Measurements from ENCODE around the gene C6orf15.
A peak's percentile ranks its signal among the peaks of the same experiment; 100 is the strongest.

Gene C6orf15

DNA sequence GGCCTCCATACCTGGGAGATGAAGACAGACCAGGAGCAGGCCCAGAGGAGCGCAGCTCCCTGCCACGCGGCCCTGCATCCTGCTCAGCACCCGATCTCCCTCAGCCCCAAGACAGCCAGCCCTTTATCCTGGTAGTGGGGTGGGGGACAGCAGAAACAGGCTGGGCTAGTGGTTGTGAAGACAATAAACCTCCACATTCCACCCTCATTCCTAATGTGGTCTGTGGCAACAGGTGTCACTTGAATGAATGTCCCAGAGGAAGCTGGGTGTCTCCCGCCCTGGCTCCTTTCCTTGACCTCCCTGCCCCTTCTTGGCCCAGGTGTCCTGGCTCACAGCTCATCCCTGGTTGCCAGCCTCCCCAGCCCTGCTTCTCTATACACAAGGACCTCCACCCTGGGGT is at the start of gene C6orf15:
TSS of gene C6orf15 (minus strand) at position 98 of the 400 bp plus-strand sequence. CDS start at position 78, 20 bp downstream.
- no peak for DNase-seq (ENCODE audit: low read depth)

DNA sequence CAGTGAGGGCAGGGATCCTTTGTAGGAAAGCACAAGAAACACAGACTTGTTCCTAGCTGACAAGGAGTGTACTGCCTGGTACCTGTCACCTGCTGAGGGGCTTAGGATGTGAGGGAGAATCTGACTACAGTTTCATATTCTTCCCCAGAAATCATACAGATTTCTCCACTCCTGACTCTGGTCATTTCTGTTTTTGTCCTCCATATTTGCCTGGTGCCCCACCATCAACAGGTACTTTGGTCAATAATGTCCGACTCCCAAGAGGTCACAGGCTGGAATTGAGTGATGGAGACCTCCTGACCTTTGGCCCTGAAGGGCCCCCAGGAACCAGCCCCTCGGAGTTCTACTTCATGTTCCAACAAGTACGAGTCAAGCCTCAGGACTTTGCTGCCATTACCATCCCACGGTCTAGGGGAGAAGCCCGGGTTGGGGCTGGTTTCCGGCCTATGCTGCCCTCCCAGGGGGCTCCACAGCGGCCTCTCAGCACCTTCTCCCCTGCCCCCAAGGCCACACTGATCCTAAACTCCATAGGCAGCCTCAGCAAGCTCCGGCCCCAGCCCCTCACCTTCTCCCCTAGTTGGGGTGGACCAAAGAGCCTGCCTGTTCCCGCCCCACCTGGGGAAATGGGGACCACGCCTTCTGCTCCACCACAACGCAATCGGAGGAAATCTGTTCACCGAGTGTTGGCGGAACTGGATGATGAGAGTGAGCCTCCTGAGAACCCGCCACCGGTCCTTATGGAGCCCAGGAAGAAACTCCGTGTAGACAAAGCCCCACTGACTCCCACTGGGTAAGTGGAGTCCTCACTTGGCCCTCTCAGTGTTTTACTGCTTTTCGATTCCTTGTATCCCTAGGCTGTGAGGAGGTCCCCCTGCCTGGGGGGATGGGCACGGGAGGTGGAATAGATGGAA is 49.1 kb upstream of the C6orf15 start:
- DNase-seq (ENCODE audit: low read depth) = no peak

DNA sequence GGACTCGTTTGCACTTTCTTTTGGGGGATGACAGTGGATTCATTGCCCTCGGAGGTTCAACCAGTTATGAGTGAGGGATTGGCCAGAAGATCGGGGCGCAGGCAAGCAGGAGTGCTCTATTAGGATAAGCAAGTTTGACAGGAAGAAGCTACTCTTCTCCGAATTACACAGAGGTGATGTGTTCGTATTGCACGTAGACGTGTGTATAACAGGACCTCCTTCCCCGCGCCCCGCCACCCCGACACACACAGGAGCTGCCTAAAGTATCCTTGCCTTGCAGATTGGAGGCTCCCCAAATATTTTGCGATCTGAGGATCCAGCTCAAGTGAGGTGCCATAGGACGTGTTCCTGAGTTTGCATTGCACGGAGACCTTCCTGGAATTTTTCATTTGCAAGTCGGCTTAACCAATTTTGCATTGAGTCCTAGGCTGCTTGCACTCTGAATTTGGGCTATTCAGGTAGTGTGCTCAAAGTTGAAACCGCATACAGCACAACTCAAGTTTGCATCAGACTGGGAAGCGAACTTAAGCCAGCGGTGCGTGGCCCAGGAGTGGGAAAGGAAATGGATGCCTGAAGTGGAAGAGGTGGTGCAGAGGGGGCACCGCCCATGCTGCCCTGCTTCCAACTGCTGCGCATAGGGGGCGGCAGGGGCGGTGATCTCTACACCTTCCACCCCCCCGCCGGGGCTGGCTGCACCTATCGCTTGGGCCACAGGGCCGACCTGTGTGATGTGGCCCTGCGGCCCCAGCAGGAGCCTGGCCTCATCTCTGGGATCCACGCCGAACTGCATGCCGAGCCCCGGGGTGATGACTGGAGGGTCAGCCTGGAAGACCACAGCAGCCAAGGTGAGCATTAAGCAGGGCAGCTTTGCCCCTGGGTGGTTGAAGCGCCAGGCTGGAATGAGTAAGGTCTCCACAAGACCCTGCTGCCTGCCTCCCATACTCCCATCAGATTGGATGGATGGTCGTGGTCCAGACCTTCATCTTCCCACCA is 46.8 kb upstream of the C6orf15 start:
- DNase-seq (ENCODE audit: low read depth) = no peak

DNA sequence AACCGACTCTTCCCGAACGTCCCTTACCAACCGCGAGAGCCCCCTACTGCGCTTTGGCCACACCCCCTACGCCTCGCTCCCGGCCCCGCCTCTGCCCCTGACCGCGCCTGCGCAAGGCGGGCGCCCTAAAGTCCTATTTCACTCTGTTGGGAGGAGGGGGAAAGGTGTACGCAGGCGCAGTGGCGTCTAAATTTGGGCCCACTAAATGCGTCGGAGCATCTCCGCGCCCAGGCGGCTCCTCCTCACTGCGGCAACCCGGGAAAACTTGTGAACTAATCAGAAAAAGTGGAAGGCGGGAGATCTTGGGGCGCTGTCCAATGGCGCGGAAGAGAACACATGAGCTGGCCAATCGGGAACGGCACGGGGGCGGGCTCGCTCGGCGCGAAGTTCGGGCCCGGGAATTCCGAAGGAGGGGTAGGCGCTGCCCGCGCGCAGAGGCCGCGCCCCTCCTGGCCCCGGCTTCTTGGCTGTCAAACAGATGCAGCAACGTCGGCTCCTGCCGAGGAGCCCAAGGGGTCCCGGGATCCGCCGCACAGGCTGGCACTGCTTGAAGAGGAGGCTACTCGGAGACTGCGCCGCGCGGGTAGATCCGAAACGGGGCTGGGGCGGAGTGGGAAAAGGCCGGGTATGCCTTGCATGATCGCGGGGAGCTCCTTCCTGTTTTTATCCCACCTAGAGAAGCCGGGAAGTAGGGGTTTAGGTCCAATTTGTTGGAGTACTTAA is 45.9 kb upstream of the C6orf15 start, which contains the start of gene TCF19:
TSS of gene TCF19 (plus strand) at position 450 of the 723 bp plus-strand sequence. CDS start 881 bp downstream, outside the sequence.
- peak; percentile 100 for DNase-seq (ENCODE audit: low read depth)

DNA sequence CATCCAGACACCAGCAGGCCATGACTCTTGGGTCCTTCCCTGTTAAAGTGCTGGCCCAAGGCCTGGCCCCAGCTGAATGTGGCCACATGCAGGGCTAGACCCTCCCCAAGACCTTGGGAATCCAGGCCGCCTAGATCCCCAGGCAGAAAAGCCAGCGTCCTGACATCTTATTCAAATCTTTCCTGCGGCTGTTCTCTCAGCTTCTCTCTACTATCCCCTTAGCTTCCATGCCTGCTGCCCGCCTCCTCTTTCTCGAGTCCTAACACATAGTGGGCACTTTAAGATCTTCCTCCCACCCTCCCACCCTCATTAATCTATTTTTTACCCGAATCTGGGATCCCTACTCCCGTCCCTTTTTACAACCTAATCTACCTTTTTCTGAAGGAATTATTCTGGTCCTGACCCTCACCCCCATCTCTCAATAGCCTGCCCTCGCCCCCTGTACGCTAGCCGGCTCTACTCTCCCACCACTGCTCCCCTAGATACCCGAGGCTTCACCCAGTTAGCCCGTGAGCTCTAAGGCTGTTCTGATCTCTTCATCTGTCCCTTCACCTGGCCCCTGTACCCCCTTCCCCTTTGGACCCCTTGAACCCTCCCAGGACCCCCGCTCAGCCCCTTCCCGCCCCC is 45.3 kb upstream of the C6orf15 start, which contains the start of gene CCHCR1:
TSS of gene CCHCR1 (minus strand) at position 290 of the 627 bp plus-strand sequence. CDS start at position 88, 202 bp downstream.
- no peak for DNase-seq (ENCODE audit: low read depth)

DNA sequence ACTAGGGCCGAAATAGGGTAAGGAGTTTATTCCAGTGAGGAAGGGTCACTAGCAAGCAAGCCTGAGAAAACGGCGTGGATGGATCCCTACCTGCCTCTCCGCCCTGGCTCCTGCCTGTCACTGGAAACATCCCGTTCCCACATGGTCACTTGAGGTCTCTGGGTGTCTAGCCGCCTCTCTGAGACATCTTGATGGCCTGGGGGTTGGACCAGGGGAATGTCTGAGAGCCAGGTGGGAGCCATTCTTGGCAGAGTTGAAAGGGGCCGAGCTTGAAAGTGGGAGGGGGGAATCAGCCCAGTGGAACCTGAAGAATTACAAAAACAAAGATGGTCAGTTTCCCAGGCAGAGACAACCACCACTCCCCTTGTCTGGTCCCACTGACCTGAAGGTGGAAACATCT is 44.3 kb upstream of the C6orf15 start:
- DNase-seq (ENCODE audit: low read depth) = no peak

DNA sequence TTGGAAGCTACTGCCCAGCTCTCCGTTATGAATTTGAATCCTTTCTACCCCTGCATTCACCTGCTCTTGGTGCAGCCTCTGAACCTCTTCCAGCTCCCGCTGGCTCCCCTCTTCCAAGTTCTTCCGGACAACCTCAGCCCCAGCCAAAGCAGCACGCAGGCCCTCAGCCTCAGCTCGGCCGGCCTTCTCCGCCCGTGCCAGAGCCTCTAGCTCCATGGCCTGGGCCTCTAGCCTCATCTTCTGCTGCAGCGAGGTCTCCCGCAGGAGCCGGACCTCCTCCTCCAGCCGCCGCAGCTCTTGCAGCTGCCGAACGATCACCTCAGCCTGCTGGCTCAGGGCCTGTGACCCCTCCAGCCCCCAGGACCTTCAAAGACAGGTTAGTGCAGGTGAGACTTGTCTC is 42.1 kb upstream of the C6orf15 start:
- no peak for DNase-seq (ENCODE audit: low read depth)

DNA sequence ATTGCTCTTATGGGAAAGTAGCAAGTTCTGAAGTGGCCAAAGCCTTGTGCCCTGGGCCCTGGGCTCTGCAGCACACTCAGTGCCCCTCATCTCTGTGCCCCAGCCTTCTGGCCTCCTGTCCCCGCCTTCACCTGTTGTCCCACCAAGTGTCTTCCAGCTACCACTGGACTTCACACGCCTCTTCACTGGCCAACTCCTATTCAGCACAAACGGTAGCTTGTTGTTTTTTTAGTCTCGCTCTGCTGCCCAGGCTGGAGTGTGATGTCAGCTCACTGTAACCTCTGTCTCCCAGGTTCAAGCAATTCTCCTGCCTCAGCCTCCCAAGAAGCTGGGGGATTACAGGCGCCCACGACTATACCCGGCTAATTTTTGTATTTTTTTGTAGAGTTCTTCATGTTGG is 40.4 kb upstream of the C6orf15 start:
- DNase-seq (ENCODE audit: low read depth) = no peak

DNA sequence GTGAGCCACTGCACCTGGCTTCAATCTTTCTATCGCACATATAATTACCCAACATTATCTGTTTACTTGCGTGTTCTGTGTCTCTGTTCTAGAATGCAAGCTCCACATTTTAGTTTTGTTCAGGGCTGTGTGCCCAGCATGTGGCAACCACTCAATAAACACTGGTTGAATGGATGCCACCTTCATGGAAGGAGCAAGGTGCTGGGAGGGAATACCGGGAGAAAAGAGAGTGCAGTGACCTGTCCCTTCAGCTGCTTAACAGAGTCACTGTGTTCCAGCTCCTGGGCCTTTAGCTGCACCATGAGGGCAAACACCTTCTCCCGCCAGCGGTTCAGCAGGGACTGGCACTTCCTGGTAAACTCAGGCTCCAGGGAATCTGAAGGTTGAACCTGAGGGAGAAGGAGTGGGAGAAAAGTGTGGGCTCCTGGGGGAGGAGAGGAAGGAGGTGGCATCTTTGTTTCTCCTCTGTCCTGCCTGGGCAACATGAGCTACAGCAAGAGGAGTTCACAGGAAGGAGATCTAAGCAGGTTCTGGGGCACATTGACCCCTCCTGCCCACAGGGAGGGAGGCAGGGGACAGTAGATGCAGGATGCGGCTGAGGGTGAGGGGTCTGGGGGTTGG is 37.6 kb upstream of the C6orf15 start:
- DNase-seq (ENCODE audit: low read depth) = no peak

DNA sequence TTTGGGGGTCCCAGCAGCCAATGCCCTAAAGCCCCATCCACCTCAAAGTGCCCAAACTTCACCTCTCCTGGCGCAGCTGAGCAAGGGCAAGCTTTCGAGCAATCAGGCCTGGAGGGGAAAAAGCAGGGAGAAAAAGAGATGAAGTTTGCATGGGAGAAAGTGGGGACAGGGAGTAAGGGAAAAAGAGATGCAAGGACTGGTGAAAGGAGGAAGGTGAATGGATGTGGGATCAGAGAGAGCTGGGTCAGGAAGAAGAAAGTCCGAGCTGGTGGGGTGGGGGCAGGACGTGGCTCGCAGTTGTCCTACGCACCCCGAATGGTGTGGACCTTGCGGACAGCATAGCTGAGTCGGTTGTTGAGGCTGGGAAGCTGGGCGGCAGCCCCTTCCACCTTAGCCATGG is 33.0 kb upstream of the C6orf15 start:
- DNase-seq (ENCODE audit: low read depth) = no peak

DNA sequence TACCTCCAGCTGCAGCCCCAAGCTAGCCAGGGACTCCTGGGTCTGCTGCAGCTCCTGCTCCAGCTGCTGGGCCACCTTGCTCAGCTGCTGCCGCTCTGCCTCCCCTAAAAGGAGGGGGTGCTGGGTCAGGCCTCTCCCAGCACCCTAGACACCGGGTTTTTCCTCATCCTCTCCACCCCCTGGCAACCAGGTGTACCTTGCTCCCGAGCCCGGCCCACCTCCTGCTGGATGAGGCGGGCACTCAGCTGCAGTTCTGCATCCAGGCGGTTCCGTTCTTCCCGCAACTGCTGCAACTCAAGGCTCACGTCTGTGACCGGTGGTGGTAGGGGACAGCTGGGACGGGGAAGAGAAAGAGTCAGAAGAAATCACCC is 32.6 kb upstream of the C6orf15 start:
- DNase-seq (ENCODE audit: low read depth) = no peak

DNA sequence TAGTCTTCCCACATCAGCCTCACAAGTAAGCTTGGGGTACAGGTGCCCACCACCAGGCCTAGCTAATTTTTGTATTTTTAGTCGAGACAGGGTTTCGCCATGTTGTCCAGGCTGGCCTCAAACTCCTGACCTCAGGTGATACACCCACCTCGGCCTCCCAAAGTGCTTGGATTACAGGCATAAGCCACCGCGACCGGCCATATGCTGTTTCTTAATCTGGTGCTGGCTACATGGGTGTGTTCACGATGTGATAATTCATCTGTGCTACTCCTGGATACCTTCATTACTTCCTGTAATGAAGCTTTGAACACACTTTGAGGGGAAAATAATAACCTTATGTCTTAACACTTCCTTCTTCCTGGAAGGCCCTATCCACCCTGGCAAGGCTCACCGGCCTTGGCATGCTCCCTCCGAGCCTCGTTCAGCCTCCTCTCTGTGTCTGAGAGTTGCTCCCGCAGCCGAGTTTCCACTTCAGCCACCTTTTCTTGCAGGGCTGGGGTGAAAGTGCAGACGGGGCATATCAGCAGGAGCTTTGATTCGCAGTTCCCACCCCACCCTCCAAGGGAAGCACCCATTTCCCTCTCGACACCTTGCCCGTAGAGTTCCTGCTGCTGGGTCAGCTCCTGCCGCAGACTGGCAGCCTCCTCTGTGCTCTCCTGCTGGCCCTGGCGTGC is 32.1 kb upstream of the C6orf15 start:
- DNase-seq (ENCODE audit: low read depth) = no peak

DNA sequence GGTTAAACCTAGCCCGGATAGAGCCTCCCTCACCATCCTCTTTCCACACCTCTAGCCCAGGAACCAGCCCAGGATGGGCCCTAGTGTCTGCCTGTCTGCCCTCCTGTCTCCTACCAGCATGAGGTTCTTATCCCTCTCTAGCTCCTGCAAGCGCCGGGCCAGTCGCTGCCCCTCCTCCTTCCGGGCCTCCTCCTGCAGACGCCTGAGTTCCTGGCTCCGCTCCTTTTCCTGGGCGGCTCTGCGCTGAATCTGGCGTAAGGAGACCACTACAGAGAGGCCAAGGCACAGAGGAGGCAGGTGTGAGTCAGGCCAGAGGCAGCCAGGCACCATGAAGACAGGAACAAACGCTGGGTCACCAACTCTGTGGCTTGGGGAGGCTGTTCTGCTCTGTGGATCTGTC is 30.8 kb upstream of the C6orf15 start:
- no peak for DNase-seq (ENCODE audit: low read depth)

DNA sequence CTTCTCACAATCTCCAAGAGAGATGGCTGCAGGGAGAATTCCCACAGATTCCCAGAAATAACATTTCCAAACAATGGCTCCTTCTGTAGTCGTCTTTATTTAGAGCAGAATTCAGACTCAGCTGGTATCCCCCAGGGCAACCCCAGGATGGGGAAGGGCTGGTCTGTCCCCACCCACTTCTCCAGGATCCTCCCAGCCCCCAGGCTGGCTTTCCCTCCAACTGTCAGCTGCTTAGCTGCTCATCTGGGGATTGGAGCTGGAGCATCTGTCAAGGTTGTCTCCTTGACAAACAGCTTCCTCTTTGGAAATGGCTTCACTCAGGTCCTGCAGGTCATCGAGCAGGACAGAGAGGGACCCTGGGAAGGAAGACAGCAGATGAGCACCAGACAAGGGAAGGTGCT is 30.0 kb upstream of the C6orf15 start:
- no peak for DNase-seq (ENCODE audit: low read depth)

DNA sequence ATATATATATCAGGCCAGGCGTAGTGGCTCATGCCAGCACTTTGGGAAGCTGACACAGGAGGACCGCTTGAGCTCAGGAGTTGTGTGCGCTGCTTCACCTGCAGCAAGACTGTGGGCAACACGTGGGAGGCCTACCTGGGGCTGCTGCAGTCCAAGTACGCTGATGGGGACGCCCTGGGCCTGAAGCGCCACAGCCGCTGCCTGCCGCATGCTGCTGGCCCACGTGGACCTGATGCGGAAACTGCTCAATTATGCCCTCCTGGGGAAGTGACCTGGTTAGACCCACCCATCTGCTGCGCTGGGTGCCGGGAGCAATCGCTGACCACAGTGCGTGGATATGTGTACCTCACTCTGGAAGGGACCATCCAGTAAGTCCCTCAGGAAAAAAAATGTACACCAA is 28.3 kb upstream of the C6orf15 start:
- DNase-seq (ENCODE audit: low read depth) = no peak

DNA sequence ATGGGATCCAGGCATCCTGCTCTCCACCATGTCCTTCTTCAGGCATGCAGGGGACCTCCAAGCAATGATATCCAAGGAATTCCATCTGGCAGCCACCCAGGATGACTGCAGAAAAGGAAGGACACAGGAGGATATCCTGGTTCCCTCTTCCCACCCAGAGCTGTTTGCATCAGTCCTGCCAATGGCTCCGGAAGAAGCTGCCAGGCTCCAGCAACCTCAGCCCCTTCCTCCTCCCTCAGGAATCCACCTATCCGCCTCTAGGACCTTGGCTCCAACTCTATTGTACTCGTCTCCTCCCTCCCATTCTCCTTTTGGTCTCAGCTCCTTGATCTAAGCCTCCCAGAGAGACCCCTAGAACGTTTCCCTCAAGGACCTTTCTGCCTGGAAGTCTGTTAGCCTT is 27.2 kb upstream of the C6orf15 start:
- no peak for DNase-seq (ENCODE audit: low read depth)

DNA sequence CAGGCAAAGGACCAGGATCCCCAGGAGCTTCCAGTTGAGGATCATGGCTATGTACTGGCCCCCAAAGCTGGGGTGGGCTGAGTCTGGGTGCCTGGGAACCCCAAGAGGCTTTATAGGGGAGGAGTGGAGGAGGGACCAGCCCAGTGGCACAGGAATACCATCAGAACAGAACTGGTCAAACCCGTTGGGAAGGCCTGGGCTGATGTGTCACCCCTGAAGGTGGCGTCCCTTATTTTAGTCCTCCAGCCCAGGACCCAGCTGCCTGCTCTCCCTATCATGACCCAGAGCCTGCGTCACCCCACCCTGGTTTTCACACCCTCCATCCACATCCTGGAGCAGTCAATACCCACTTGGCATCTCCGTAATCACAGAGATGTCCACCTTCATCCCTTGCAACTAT is 26.6 kb upstream of the C6orf15 start, which contains the start of gene PSORS1C2:
TSS of gene PSORS1C2 (minus strand) at position 85 of the 400 bp plus-strand sequence. CDS start at position 45, 40 bp downstream.
- no peak for DNase-seq (ENCODE audit: low read depth)

DNA sequence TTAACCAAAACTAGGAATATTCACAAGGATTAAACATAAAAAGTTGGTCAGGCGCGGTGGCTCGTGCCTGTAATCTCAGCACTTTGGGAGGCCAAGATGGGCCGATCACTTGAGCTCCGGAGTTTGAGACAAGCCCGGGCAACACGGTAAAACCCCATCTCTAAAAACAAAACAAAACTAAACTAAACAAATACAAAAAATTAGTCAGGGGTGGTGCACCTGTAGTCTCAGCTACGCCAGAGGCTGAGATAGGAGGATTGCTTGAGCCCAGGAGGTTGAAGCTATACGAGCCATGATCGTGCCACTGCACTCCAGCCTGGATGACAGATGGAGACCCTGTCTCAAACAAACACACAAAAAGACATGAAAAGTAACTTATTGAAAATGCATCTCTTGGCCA is 23.3 kb upstream of the C6orf15 start:
- DNase-seq (ENCODE audit: low read depth) = no peak

DNA sequence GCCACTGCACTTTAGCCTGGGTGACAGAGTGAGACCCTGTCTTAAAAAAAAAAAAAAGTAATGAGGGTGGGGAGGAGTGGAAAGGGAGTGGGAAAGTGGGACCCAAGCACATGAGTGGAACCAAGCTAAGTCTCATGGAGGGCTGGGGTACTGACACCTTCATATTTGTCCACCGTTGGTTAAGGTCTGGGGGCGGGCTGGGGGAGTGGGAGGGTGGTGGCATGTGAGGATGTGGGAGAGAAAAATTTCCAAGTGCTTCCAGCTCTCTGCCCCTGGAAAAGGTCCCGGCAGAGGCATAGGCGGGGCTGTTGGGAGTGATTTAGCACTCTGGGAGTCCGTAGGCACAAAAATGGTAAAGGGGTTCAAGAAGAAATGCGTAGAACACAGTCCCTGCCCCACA is 20.4 kb upstream of the C6orf15 start:
- DNase-seq (ENCODE audit: low read depth) = no peak

DNA sequence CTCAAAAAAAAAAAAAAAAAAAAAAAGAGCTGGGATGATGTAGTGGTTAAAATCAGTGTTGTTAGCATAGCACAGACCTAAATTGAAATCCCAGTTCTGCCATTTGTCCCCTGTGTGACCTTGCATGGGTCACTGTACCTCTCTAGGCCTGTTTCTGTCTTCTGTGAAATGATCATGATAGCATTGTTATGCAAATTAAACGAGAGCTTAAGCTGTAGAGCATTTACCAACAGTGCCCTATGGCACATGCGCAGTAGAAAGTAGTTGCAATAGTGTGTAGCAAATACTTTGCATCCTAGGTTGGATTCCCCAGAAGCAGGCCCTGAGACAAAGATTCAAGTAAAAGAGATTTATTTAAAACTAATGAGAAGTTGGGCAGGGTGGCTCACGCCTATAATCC is 19.2 kb upstream of the C6orf15 start:
- no peak for DNase-seq (ENCODE audit: low read depth)

All from activated gamma-delta T cell treated with anti-CD3 and anti-CD28 coated beads, Interleukin-2, amount 50 U/mL, for 16 hours (primary cell).